HCT116 (cell line): ENCODE results near the gene AFP.

Experiments used
- EGR1 ChIP-seq: IDR thresholded peaks from 2 replicates; pipeline ENCODE4 v1.6.1; 2012; ENCODE audit warnings: low read depth
- YY1 ChIP-seq: IDR thresholded peaks from 2 replicates; pipeline ENCODE4 v1.6.1; 2011; ENCODE audit warnings: low read length, low read depth, moderate library complexity, mild to moderate bottlenecking; ENCODE audit not compliant: insufficient replicate concordance; ENCODE audit errors: extremely low read depth
- TF ChIP-seq, protein P1 (sequence below), 3 experiments: fragments of 200-600 bp in 1 of 3; sonication (generic) in 1 of 3; IDR thresholded peaks in 2 of 3; conservative IDR thresholded peaks in 1 of 3; 2 replicates each; pipeline ENCODE4 v1.5.1; 2012 to 2017; ENCODE audit warnings: low read depth in 2 of 3, low read length in 2 of 3, antibody characterized with exemption in 1 of 3, borderline replicate concordance in 1 of 3, control low read depth in 1 of 3, mild to moderate bottlenecking in 1 of 3, mixed read lengths in 1 of 3, mixed run types in 1 of 3, moderate library complexity in 1 of 3; ENCODE audit not compliant: insufficient read depth in 1 of 3

DNA sequence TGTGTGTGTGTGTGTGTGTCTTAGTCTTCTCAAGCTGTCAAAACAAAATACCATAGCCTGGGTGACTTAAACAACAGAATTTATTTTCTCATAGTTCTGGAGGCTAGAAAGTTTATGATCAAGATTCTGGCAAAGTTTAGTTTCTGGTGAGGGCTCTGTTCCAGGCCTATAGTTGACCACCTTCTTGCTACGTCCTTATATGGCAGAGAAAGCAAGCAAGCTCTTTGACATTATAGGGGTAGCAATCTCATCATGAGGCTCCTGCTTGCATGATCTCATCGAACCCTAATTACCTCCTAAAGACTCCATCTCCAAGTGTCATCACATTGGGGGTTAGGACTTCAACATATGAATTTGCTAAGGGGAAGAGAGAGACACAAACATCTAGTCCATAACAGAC is 6.9 kb upstream of the AFP start:
- TF ChIP-seq, protein P1, sequence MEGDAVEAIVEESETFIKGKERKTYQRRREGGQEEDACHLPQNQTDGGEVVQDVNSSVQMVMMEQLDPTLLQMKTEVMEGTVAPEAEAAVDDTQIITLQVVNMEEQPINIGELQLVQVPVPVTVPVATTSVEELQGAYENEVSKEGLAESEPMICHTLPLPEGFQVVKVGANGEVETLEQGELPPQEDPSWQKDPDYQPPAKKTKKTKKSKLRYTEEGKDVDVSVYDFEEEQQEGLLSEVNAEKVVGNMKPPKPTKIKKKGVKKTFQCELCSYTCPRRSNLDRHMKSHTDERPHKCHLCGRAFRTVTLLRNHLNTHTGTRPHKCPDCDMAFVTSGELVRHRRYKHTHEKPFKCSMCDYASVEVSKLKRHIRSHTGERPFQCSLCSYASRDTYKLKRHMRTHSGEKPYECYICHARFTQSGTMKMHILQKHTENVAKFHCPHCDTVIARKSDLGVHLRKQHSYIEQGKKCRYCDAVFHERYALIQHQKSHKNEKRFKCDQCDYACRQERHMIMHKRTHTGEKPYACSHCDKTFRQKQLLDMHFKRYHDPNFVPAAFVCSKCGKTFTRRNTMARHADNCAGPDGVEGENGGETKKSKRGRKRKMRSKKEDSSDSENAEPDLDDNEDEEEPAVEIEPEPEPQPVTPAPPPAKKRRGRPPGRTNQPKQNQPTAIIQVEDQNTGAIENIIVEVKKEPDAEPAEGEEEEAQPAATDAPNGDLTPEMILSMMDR (IDR thresholded peaks at IDR 0.05 in 2 of 3, conservative IDR thresholded peaks at IDR 0.05 in 1 of 3; ENCODE audit: borderline replicate concordance in 1 of 3, insufficient read depth in 1 of 3, low read depth in 2 of 3, low read length in 2 of 3): no peak
- TF ChIP-seq EGR1 (no peak), YY1 (no peak)
